HG02938 (cell line): ENCODE measurements around the gene TRIM26.
"Not testable (repeated sequence)": the region's sequence is repeated elsewhere in the genome, so short reads cannot be mapped to it uniquely, and the experiment has no call there.

ENCODE experiments used
- ATAC-seq: cut with Tn5 transposase; IDR thresholded peaks from one replicate; pipeline ENCODE4 v1.9.1; 2021; ENCODE audit warnings: mild to moderate bottlenecking, moderate library complexity; ENCODE audit not compliant: unreplicated experiment

The TRIM26 gene

GRCh38 chr6:30154709-30155519, 58.3 kb downstream of the TRIM26 start:
- no peak for ATAC-seq

GRCh38 chr6:30154061-30154460, 59.1 kb downstream of the TRIM26 start:
- no peak for ATAC-seq

DNA sequence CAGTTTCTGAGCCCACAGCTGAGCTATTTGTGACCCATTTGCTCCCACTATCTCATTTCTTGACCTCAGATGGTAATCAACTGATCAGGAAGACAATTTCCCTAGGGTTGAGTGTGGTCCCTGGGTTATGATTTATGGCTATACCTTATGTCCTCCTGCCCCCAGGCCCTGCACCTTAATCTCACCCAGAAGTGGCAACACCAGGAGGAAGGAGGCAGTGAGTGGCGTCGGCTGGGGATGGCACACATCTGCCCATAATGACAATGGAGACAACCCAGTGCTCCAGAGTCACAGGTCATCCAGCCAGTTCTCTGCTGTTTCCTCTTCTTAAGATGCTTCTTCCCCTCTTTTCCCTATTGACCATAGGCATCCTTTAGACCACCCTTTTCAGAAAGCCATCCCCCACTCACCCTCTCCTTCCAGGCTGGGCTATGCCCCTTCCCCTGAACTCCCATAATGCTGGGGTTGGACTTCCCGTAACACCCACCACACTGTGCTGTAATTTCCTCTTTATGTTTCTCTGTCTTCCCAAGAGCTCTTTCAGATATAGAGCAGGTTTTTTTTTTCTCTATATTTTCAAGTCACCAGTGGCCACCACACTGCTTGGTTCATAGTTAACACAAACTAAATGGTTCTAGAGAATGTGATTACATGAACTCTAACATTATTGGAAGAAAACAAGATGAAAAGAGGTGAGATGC, 60.1 kb downstream of the TRIM26 start:
- ATAC-seq = no peak

DNA sequence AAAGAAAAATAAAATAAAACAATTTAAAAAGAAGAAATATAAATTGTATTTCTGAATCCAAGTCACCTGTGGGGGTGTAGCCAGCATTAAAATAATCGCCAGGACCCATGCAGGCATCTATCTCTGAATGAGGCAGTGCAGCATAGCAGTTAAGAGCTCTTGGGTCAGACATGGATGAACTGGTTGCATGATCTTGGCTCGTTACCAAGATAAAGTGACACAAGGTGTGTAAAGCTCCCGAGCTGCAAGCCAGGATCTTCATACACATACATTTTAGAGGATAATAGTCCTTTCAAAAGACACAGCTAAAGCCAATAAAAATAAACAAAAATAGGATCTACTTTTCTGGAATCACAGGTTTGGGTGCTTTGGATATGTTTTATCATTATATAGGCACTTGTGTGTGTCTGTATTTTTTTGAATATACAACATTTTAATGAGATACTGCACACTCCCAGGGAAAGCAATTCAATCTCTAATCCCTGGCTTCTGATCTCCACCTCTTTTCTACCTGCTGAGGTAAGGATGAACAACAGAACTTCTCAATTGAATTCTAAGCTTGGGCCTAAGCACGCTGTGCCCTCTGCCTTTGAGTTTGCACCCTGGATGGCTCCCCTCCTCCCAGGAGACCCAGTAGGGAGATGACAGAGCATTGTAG, 61.1 kb downstream of the TRIM26 start:
- ATAC-seq = no peak

DNA sequence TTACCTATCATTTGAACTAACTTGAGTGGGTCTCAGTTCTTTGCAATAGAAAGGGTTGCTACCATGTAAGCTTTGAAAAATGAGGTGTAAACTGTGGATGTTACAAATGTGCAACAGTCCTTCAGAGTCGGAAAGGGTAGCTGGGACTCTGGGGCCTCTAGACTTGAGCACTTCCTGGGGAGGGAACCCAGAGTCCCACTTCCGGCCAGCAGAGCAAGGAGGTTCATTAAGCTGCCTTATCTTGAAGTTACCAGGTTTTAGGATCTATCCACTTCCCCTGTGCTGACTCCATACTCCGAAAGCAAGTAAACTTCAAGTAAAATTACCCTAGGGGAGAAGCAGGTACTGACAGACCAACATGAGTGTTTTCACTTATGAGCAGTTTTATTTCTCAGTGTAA, 61.6 kb downstream of the TRIM26 start:
- no peak for ATAC-seq

DNA sequence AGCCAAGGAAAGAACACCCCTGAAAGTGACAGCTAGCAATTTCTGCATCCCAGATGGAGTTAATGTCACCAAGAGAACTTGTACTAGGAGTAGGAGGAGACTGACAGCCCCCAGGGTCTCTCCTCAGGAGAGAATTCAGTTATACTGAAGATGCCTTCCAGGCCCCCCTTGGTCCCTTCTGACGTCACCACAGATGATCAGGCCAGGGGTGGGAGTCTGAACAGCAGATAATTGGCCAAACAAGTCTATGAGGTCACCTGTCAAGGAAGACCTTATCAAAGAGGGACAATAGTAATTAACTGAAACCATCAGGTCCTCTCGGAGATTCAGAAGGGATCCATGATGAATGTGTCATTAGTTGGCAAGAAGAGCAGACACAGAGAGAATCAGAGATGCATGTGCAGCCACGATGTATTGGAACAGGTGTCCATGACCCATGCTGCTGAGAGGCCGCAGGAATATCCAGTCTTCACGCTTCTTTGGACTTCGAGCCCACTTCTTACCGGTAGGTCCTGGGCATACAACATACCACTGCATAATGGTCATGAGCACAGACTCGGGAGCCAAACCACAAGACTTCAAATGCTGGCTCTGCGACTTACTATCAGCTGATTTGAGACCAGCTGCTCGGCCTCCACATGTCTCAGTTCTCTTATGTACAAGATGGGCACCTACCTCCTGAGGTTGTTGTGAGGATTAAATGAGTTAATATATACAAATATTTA, 62.4 kb downstream of the TRIM26 start:
- no peak for ATAC-seq

DNA sequence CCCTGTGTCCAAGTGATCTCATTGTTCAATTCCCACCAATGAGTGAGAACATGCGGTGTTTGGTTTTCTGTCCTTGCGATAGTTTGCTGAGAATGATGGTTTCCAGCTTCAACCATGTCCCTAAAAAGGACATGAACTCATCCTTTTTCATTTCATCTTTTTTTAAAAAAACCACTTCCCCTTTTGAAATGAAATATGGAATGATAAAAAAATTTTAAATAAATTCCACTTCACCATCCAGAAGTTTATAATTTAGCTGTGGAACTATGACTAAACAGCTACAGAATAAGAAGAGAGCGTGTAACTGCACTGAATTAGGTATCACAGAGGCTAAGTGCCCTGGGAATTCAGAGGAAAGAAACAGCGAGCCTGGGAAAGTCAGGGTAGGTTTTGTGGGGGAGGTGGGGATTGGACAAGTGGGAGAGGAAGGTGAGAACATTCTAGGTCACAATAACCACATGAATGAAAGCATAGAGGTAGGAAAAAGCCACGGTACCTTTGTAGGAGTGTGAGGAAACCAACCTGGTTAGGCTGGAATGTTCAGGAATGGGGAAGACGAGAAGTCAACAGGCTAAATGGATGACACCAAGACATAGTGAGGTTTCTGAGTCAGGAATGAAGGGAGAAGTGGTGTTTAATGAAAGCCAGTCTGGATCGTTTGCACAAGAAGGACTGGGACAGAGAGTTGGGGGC, 63.2 kb downstream of the TRIM26 start:
- ATAC-seq = no peak

- ATAC-seq = no peak
Observed at GRCh38 chr6:30149234-30149633, 64.0 kb downstream of the TRIM26 start.

DNA sequence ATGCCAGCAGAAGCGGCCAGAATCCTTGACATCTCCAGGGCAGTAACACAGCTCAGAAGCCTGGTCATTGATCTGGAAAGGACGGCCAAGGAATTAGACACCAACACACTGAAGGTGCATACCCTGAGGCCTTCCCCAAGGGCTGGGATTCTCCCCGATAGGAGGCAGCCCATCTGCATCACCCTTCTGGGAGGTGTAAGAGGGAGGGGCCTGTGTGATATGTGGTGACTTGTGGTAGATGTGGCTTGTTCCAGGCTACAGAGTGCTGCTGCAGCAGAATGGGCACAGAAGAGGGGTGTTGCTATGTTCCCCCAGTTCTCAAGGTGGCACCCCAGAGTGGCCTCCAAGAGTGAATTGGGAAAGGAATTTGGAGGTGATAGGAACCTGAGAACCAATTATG, 66.1 kb downstream of the TRIM26 start:
- ATAC-seq = no peak

DNA sequence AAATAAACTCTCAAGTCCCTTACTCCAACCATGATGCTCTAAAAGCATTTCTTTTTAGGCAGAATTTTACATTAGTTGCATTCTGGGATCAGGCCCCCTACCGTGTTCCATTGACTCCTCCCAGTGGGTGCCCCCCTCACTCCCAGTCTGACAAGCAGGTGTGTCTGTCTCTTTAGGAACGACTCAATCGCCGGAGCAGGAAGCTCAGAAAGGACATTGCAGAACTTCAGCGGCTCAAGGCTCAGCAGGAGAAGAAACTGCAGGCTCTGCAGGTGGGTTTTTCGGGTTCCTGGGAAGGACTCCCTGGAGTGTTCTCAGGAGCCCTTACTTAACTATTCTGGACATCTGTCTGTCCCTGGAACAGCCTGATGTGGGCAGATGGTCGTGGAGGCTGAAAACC, 67.4 kb downstream of the TRIM26 start:
- no peak for ATAC-seq

DNA sequence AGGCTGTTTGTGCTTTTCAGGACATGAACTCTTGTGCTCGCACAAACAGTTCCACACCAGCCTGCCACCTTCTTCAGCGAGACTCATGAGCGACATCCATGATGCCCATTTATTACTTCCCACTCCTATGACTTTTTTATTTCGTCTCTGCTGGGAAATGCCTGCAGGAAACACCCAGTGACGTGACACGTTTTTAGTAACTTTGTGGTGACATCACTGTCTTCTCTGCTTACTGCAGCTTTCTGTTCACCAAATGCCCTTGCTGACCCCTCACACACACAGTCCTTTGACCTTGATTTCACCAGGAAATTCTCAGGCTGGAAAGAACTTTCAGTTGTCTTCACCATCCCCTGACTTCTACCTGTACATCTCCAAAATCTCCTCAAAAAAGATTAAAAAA, 68.4 kb downstream of the TRIM26 start:
- ATAC-seq = no peak

DNA sequence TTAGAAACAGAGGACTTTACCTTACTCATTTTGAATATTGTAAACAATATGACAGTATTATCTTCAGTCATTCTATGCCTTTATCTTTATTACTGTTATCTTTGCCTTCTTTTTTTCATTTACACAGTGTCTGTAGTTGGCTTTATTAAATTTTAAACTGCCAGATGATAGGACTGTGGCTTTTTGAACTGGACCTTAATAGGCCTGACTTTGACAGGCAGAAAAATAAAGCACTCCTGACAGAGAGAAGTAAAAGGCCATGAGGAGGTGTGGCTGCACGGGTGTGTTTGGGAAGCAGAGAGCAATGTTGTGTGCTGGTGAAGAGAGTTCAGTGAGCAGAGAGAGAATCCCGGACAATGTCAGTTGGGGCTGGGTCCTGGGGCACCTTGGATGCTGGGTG, 69.4 kb downstream of the TRIM26 start:
- no peak for ATAC-seq

GRCh38 chr6:30142665-30143064, 70.5 kb downstream of the TRIM26 start:
- no peak for ATAC-seq

DNA sequence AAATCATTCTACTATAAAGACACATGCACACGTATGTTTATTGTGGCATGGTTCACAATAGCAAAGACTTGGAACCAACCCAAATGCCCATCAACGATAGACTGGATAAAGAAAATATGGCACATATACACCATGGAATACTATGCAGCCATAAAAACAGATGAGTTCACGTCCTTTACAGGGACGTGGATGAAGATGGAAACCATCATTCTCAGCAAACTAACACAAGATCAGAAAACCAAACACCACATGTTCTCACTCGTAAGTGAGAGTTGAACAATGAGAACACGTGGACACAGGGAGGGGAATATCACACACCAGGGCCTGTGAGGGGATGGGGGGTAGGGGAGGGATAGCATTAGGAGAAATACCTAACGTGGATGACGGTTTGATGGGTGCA, 73.0 kb downstream of the TRIM26 start:
- not testable (repeated sequence) for ATAC-seq

DNA sequence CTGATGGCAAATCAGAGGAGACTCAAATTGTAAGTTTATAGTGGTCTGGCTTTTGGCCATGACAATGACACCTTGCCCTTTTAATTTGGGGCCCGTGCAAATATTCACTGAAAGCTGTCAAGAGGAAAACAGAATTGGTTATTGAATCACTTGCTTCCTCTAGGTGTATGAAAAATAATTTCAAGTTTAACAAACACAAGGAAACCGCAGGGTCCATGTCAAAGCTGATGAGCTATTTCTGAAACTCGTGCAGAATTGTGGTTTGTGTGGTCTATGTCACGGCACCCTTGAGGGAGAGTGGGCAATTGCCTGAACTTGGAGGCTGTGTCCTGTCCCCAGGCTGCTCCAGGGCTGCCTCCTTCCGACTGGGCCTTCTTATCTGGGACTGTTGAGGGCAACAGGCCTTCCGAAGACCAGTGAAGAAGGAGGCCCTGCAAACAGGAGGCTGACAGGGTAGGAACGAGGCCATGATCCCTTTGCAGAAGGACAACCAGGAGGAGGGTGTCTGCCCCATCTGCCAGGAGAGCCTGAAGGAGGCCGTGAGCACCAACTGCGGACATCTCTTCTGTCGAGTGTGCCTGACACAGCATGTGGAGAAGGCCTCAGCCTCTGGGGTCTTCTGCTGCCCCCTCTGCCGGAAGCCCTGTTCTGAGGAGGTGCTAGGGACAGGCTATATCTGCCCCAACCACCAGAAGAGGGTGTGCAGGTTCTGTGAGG, 76.5 kb downstream of the TRIM26 start:
- no peak for ATAC-seq

DNA sequence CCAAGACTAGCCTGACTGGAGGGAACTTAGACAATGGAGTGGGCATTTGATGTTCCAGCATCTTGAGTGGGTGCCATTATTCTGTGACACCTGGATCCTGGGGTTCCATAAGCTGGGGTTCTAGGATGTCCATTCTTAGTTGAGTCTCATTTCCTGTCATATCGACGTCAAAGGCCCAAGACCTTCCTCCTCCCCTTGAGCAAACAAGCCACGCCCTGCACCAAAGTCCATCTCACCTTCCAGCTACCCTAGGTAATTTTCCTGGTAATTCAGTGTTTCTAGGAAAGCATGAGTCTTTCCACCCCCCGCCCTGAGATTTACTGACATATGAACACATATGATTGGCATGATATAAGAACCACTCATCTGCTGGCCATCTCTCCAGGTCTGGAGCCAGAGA, 77.4 kb downstream of the TRIM26 start, which contains the start of gene TRIM40:
Gene TRIM40 (plus strand): TSS at position 384 of the 400 bp plus-strand sequence. CDS start 897 bp downstream, outside the sequence.
- ATAC-seq = no peak

GRCh38 chr6:30135147-30135546, 78.1 kb downstream of the TRIM26 start:
- no peak for ATAC-seq
